Measurements from ENCODE around the gene WDR73.
"Not testable (repeated sequence)": the region's sequence is repeated elsewhere in the genome, so short reads cannot be mapped to it uniquely, and the experiment has no call there.

WDR73 gene

GRCh38 chr15:84645496-84645895, 8.6 kb downstream of the WDR73 start:
- no peak overlapping the region for H2AFZ ChIP-seq (ENCODE audit: low read length)
- H3K4me2 ChIP-seq (ENCODE audit: low read depth, low read length, poor library complexity, severe bottlenecking) = no peak overlapping the region
- no peaks in the 10 kb centered on the region for H3K4me1 ChIP-seq (ENCODE audit: insufficient read depth, low read length, poor library complexity, severe bottlenecking)
- no peaks in the 10 kb centered on the region for H3K9me3 ChIP-seq (ENCODE audit: insufficient read depth, low read depth, low read length)
- H3K27me3 ChIP-seq (ENCODE audit: insufficient read depth, low read length, poor library complexity, severe bottlenecking) = no peaks in the 10 kb centered on the region
- TF ChIP-seq EZH2phosphoT487 (IDR thresholded peaks at IDR 0.05; ENCODE audit: borderline replicate concordance) = no peak
- no peak for TF ChIP-seq CTCF (conservative IDR thresholded peaks at IDR 0.05; ENCODE audit: low read length)
- H4K20me1 ChIP-seq (ENCODE audit: insufficient read depth, low read length, poor library complexity, severe bottlenecking) = no peaks in the 10 kb centered on the region
- H3K4me3 ChIP-seq (ENCODE audit: low read length, poor library complexity, severe bottlenecking) = no peak overlapping the region
- no peaks in the 10 kb centered on the region for H3K79me2 ChIP-seq (ENCODE audit: insufficient read depth, low read length)
- no peaks in the 10 kb centered on the region for H3K9me2 ChIP-seq (replicated peaks; ENCODE audit: low read depth, low read length)
- H3F3A ChIP-seq (ENCODE audit: low read depth) = no peaks in the 10 kb centered on the region
- no peak overlapping the region for H3K9ac ChIP-seq (ENCODE audit: low read depth, low read length, poor library complexity, severe bottlenecking)
- H3K36me3 ChIP-seq (ENCODE audit: insufficient read depth, low read length) = peaks cover 43% of the 10 kb centered on the region; the same call in 1 of the 2 replicates

GRCh38 chr15:84643838-84644237, 10.2 kb downstream of the WDR73 start:
- no peak overlapping the region for H2AFZ ChIP-seq (ENCODE audit: low read length)
- H3K4me1 ChIP-seq (ENCODE audit: insufficient read depth, low read length, poor library complexity, severe bottlenecking) = no peaks in the 10 kb centered on the region
- no peaks in the 10 kb centered on the region for H3F3A ChIP-seq (ENCODE audit: low read depth)
- no peaks in the 10 kb centered on the region for H3K9me2 ChIP-seq (replicated peaks; ENCODE audit: low read depth, low read length)
- no peak overlapping the region for H3K9ac ChIP-seq (ENCODE audit: low read depth, low read length, poor library complexity, severe bottlenecking)
- no peaks in the 10 kb centered on the region for H3K79me2 ChIP-seq (ENCODE audit: insufficient read depth, low read length)
- no peak overlapping the region for H3K4me3 ChIP-seq (ENCODE audit: low read length, poor library complexity, severe bottlenecking)
- H3K36me3 ChIP-seq (ENCODE audit: insufficient read depth, low read length) = peaks cover 58% of the 10 kb centered on the region; the same call in 1 of the 2 replicates
- no peaks in the 10 kb centered on the region for H3K27me3 ChIP-seq (ENCODE audit: insufficient read depth, low read length, poor library complexity, severe bottlenecking)
- H3K9me3 ChIP-seq (ENCODE audit: insufficient read depth, low read depth, low read length) = no peaks in the 10 kb centered on the region
- H3K4me2 ChIP-seq (ENCODE audit: low read depth, low read length, poor library complexity, severe bottlenecking) = no peak overlapping the region
- no peaks in the 10 kb centered on the region for H4K20me1 ChIP-seq (ENCODE audit: insufficient read depth, low read length, poor library complexity, severe bottlenecking)
- TF ChIP-seq EZH2phosphoT487 (IDR thresholded peaks at IDR 0.05; ENCODE audit: borderline replicate concordance) (no peak), CTCF (conservative IDR thresholded peaks at IDR 0.05; ENCODE audit: low read length) (no peak)

- not testable (repeated sequence) for H3K4me3 ChIP-seq (ENCODE audit: low read length, poor library complexity, severe bottlenecking); H3K4me2 ChIP-seq (ENCODE audit: low read depth, low read length, poor library complexity, severe bottlenecking); H3F3A ChIP-seq (ENCODE audit: low read depth); H3K27me3 ChIP-seq (ENCODE audit: insufficient read depth, low read length, poor library complexity, severe bottlenecking); H3K9ac ChIP-seq (ENCODE audit: low read depth, low read length, poor library complexity, severe bottlenecking); H3K9me2 ChIP-seq (replicated peaks; ENCODE audit: low read depth, low read length); H3K4me1 ChIP-seq (ENCODE audit: insufficient read depth, low read length, poor library complexity, severe bottlenecking); H4K20me1 ChIP-seq (ENCODE audit: insufficient read depth, low read length, poor library complexity, severe bottlenecking); H3K79me2 ChIP-seq (ENCODE audit: insufficient read depth, low read length); H2AFZ ChIP-seq (ENCODE audit: low read length); H3K9me3 ChIP-seq (ENCODE audit: insufficient read depth, low read depth, low read length)
- H3K36me3 ChIP-seq (ENCODE audit: insufficient read depth, low read length) = peaks cover 58% of the 10 kb centered on the region; the same call in 1 of the 2 replicates
These were observed 11.4 kb downstream of the WDR73 start for GRCh38 chr15:84642640-84643039.

- H3K9me3 ChIP-seq (ENCODE audit: insufficient read depth, low read depth, low read length); H3K9ac ChIP-seq (ENCODE audit: low read depth, low read length, poor library complexity, severe bottlenecking); H3K4me1 ChIP-seq (ENCODE audit: insufficient read depth, low read length, poor library complexity, severe bottlenecking); H3K9me2 ChIP-seq (replicated peaks; ENCODE audit: low read depth, low read length); H3K4me2 ChIP-seq (ENCODE audit: low read depth, low read length, poor library complexity, severe bottlenecking); H3K27me3 ChIP-seq (ENCODE audit: insufficient read depth, low read length, poor library complexity, severe bottlenecking); H4K20me1 ChIP-seq (ENCODE audit: insufficient read depth, low read length, poor library complexity, severe bottlenecking); H3K4me3 ChIP-seq (ENCODE audit: low read length, poor library complexity, severe bottlenecking); H3K79me2 ChIP-seq (ENCODE audit: insufficient read depth, low read length); H3F3A ChIP-seq (ENCODE audit: low read depth); H2AFZ ChIP-seq (ENCODE audit: low read length): not testable (repeated sequence)
- peaks cover 54% of the 10 kb centered on the region; the same call in 1 of the 2 replicates for H3K36me3 ChIP-seq (ENCODE audit: insufficient read depth, low read length)
These were observed 12.2 kb downstream of the WDR73 start for GRCh38 chr15:84641871-84642270.

All from Loucy (cell line).